ENCODE data around the gene TDG.
"Not testable (repeated sequence)": the region's sequence is repeated elsewhere in the genome, so short reads cannot be mapped to it uniquely, and the experiment has no call there.

TDG gene

GRCh38 chr12:103960616-103961227 is 5.0 kb upstream of the TDG start:
- DNase-seq (ENCODE audit: low spot score) = no peak

- DNase-seq (ENCODE audit: low spot score) = peak; percentile 19
Observed at GRCh38 chr12:103962493-103962892, 3.2 kb upstream of the TDG start.

- peak; percentile 16 for DNase-seq (ENCODE audit: low spot score)
Observed at GRCh38 chr12:103964805-103965204, 867 bp upstream of the TDG start.

GRCh38 chr12:103965255-103965589 is 450 bp upstream of the TDG start:
- DNase-seq (ENCODE audit: low spot score) = no peak

GRCh38 chr12:103966736-103967135 is 1.1 kb downstream of the TDG start:
- no peak for DNase-seq (ENCODE audit: low spot score)

- no peak for DNase-seq (ENCODE audit: low spot score)
Observed at GRCh38 chr12:103969391-103969790, 3.7 kb downstream of the TDG start.

- DNase-seq (ENCODE audit: low spot score) = no peak
Observed at GRCh38 chr12:103973909-103974308, 8.2 kb downstream of the TDG start.

GRCh38 chr12:103975368-103975767 is 9.7 kb downstream of the TDG start:
- DNase-seq (ENCODE audit: low spot score) = no peak

- DNase-seq (ENCODE audit: low spot score) = no peak
Observed at GRCh38 chr12:103978384-103978982, 12.8 kb downstream of the TDG start.

GRCh38 chr12:103986829-103987228 is 21.2 kb downstream of the TDG start:
- no peak for DNase-seq (ENCODE audit: low spot score)

GRCh38 chr12:103994235-103994634 is 28.6 kb downstream of the TDG start:
- DNase-seq (ENCODE audit: low spot score) = no peak

GRCh38 chr12:103996595-103996994 is 30.9 kb downstream of the TDG start:
- no peak for DNase-seq (ENCODE audit: low spot score)

- no peak for DNase-seq (ENCODE audit: low spot score)
Observed at GRCh38 chr12:103997286-103997900, 31.7 kb downstream of the TDG start.

GRCh38 chr12:103998976-103999375 is 33.3 kb downstream of the TDG start:
- DNase-seq (ENCODE audit: low spot score) = no peak

- no peak for DNase-seq (ENCODE audit: low spot score)
Observed at GRCh38 chr12:104000807-104001434, 35.2 kb downstream of the TDG start.

- no peak for DNase-seq (ENCODE audit: low spot score)
Observed at GRCh38 chr12:104002686-104003085, 37.0 kb downstream of the TDG start.

- DNase-seq (ENCODE audit: low spot score) = no peak
Observed at GRCh38 chr12:104003596-104003995, 37.9 kb downstream of the TDG start.

GRCh38 chr12:104006929-104007328 is 41.3 kb downstream of the TDG start:
- no peak for DNase-seq (ENCODE audit: low spot score)

GRCh38 chr12:104010121-104010520 is 44.4 kb downstream of the TDG start:
- DNase-seq (ENCODE audit: low spot score) = no peak

GRCh38 chr12:104010606-104011169 is 45.0 kb downstream of the TDG start:
- no peak for DNase-seq (ENCODE audit: low spot score)

- DNase-seq (ENCODE audit: low spot score) = no peak
Observed at GRCh38 chr12:104011253-104011652, 45.6 kb downstream of the TDG start.

- DNase-seq (ENCODE audit: low spot score) = no peak
Observed at GRCh38 chr12:104012331-104012730, 46.7 kb downstream of the TDG start.

GRCh38 chr12:104021862-104022261 is 56.2 kb downstream of the TDG start:
- DNase-seq (ENCODE audit: low spot score) = not testable (repeated sequence)

Measured in cerebellar cortex (tissue), 1 donor.